ENCODE data around the gene RFX1.
"Not testable (repeated sequence)": the region's sequence is repeated elsewhere in the genome, so short reads cannot be mapped to it uniquely, and the experiment has no call there.

DNA sequence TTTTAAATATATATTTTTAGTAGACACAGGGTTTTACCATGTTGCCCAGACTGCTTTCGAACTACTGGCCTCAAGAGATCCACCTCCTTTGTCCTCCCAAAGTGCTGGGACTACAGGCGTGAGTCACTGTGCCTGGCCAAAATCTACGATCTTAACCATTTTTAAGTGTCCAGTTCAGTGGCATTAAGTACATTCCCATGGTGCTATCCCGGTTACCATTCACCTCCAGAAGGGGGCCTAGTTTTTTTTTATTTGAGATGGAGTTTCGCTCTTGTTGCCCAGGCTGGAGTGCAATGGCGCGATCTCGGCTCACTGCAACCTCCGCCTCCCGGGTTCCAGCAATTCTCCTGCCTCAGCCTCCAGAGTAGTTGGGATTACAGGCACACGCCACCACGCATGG, 29.0 kb upstream of the RFX1 start:
- TF ChIP-seq, protein P1, sequence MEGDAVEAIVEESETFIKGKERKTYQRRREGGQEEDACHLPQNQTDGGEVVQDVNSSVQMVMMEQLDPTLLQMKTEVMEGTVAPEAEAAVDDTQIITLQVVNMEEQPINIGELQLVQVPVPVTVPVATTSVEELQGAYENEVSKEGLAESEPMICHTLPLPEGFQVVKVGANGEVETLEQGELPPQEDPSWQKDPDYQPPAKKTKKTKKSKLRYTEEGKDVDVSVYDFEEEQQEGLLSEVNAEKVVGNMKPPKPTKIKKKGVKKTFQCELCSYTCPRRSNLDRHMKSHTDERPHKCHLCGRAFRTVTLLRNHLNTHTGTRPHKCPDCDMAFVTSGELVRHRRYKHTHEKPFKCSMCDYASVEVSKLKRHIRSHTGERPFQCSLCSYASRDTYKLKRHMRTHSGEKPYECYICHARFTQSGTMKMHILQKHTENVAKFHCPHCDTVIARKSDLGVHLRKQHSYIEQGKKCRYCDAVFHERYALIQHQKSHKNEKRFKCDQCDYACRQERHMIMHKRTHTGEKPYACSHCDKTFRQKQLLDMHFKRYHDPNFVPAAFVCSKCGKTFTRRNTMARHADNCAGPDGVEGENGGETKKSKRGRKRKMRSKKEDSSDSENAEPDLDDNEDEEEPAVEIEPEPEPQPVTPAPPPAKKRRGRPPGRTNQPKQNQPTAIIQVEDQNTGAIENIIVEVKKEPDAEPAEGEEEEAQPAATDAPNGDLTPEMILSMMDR (IDR thresholded peaks at IDR 0.05) = not testable (repeated sequence)
- TF ChIP-seq EP300 (IDR thresholded peaks at IDR 0.05); POLR2A (IDR thresholded peaks at IDR 0.05; ENCODE audit: low read depth): not testable (repeated sequence)

Measured in esophagus muscularis mucosa (tissue), 4 donors.